GM21717 (cell line): ENCODE results near the gene CASK.
A peak's percentile ranks its signal among the peaks of the same experiment; 100 is the strongest.
"Not testable (repeated sequence)": the region's sequence is repeated elsewhere in the genome, so short reads cannot be mapped to it uniquely, and the experiment has no call there.

Source experiments
- ATAC-seq: cut with Tn5 transposase; IDR thresholded peaks from one replicate; pipeline ENCODE4 v1.9.1; 2021; ENCODE audit warnings: mild to moderate bottlenecking, moderate library complexity; ENCODE audit not compliant: unreplicated experiment

Gene CASK

GRCh38 chrX:41737065-41737464, 186.3 kb downstream of the CASK start:
- no peak for ATAC-seq

GRCh38 chrX:41734530-41734929, 188.8 kb downstream of the CASK start:
- no peak for ATAC-seq

GRCh38 chrX:41733939-41734338, 189.4 kb downstream of the CASK start:
- ATAC-seq, result peak; percentile 98

- no peak for ATAC-seq
Observed at GRCh38 chrX:41732260-41732659, 191.1 kb downstream of the CASK start.

- ATAC-seq, result no peak
Observed at GRCh38 chrX:41730081-41730480, 193.3 kb downstream of the CASK start.

- ATAC-seq, result no peak
Observed at GRCh38 chrX:41728125-41728524, 195.2 kb downstream of the CASK start.

GRCh38 chrX:41723826-41724225, 199.5 kb downstream of the CASK start, which contains the start of gene GPR82:
TSS of gene GPR82 (plus strand) at chrX:41724181. CDS start at chrX:41727027, 2,846 bp downstream.
- no peak for ATAC-seq

GRCh38 chrX:41722816-41723618, 200.3 kb downstream of the CASK start:
- no peak for ATAC-seq

- no peak for ATAC-seq
Observed at GRCh38 chrX:41722214-41722613, 201.1 kb downstream of the CASK start.

- peak; percentile 42 for ATAC-seq
Observed at GRCh38 chrX:41721590-41721989, 201.8 kb downstream of the CASK start.

GRCh38 chrX:41720125-41720779, 203.1 kb downstream of the CASK start:
- ATAC-seq, result peak; percentile 77

- not testable (repeated sequence) for ATAC-seq
Observed at GRCh38 chrX:41719610-41720009, 203.7 kb downstream of the CASK start.

GRCh38 chrX:41718481-41719235, 204.7 kb downstream of the CASK start:
- no peak for ATAC-seq

GRCh38 chrX:41716767-41717473, 206.4 kb downstream of the CASK start:
- ATAC-seq, result no peak

GRCh38 chrX:41716222-41716621, 207.1 kb downstream of the CASK start:
- no peak for ATAC-seq

GRCh38 chrX:41711021-41711667, 212.2 kb downstream of the CASK start:
- ATAC-seq, result no peak

GRCh38 chrX:41708486-41708885, 214.9 kb downstream of the CASK start:
- ATAC-seq, result no peak

GRCh38 chrX:41707218-41707617, 216.1 kb downstream of the CASK start:
- no peak for ATAC-seq

- ATAC-seq, result peak; percentile 93
Observed at GRCh38 chrX:41705680-41706374, 217.5 kb downstream of the CASK start.

- ATAC-seq, result no peak
Observed at GRCh38 chrX:41705042-41705441, 218.3 kb downstream of the CASK start.
